ENCODE results near the gene OR1S1. TPM values are rescaled to one million over a fixed set of nuclear protein-coding genes. Genes with fewer than 3 reads are reported as not detected.

OR1S1 gene
- total RNA-seq, 1 experiment from 2014 or later = not detected

Other genes starting within 250 kb of the OR1S1 start
- gene OR9Q1, start 188.8 kb upstream of the OR1S1 start, total RNA-seq (2014; rRNA removed; shearing (Covaris generic)) = not detected in 2 replicates
- gene OR6Q1, start 181.8 kb upstream of the OR1S1 start, total RNA-seq (2014; rRNA removed; shearing (Covaris generic)) = not detected in 2 replicates
- gene OR9I1, start 87.2 kb upstream of the OR1S1 start, total RNA-seq (2014; rRNA removed; shearing (Covaris generic)) = not detected in 2 replicates
- gene OR9Q2, start 23.6 kb upstream of the OR1S1 start, total RNA-seq (2014; rRNA removed; shearing (Covaris generic)) = not detected in 2 replicates
- not detected in 2 replicates for gene OR1S2, start 8.6 kb upstream of the OR1S1 start, total RNA-seq (2014; rRNA removed; shearing (Covaris generic))
- gene OR10Q1, start 16.2 kb downstream of the OR1S1 start, total RNA-seq (2014; rRNA removed; shearing (Covaris generic)) = not detected in 2 replicates
- gene OR10W1, start 55.5 kb downstream of the OR1S1 start, total RNA-seq (2014; rRNA removed; shearing (Covaris generic)) = not detected in 2 replicates
- gene OR5B17, start 146.3 kb downstream of the OR1S1 start, total RNA-seq (2014; rRNA removed; shearing (Covaris generic)) = not detected in 2 replicates
- gene OR5B3, start 194.2 kb downstream of the OR1S1 start, total RNA-seq (2014; rRNA removed; shearing (Covaris generic)) = not detected in 2 replicates
- gene OR5B2, start 215.4 kb downstream of the OR1S1 start, total RNA-seq (2014; rRNA removed; shearing (Covaris generic)) = not detected in 2 replicates
- not detected in 2 replicates for gene OR5B12, start 229.5 kb downstream of the OR1S1 start, total RNA-seq (2014; rRNA removed; shearing (Covaris generic))

All from G401 (cell line).